ENCODE results near the gene TMIGD1. TPM values are rescaled to one million over a fixed set of nuclear protein-coding genes. Genes with fewer than 3 reads are reported as not detected.

Gene TMIGD1
- total and polyA plus RNA-seq, 8 donors = not detected

DNA sequence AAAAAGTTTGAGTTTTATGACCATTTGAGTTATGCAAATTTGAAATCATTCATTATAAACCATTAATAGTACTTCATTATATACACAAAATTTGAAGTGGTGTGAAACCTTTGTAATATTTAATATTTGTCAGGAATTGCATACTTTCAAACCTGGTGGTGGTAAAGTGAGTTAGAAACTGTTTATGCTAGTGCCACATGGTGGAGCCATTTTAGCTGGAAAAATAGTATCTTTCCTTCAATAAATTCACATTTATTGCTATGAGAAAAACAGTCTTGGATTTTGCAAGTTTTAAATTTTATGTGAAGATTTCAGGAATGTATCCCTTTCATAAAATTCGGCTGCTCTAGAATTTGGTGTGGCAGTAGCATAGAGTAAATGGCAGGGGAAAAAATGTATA lies 34.9 kb downstream of the TMIGD1 start:
- Histone ChIP-seq H3K4me1 (no peaks in the 10 kb centered on the region), H3K9me3 (no peaks in the 10 kb centered on the region), H3K27me3 (no peaks in the 10 kb centered on the region), H3K27ac (no peak overlapping the region), H3K4me3 (no peak overlapping the region), H3K36me3 (no peaks in the 10 kb centered on the region)
- TF ChIP-seq, protein P1, sequence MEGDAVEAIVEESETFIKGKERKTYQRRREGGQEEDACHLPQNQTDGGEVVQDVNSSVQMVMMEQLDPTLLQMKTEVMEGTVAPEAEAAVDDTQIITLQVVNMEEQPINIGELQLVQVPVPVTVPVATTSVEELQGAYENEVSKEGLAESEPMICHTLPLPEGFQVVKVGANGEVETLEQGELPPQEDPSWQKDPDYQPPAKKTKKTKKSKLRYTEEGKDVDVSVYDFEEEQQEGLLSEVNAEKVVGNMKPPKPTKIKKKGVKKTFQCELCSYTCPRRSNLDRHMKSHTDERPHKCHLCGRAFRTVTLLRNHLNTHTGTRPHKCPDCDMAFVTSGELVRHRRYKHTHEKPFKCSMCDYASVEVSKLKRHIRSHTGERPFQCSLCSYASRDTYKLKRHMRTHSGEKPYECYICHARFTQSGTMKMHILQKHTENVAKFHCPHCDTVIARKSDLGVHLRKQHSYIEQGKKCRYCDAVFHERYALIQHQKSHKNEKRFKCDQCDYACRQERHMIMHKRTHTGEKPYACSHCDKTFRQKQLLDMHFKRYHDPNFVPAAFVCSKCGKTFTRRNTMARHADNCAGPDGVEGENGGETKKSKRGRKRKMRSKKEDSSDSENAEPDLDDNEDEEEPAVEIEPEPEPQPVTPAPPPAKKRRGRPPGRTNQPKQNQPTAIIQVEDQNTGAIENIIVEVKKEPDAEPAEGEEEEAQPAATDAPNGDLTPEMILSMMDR (IDR thresholded peaks at IDR 0.05) = no peak
- intact Hi-C loops (cut with DNase I) = no loop called here
- DNase-seq = no peak
- no peak for ATAC-seq

DNA sequence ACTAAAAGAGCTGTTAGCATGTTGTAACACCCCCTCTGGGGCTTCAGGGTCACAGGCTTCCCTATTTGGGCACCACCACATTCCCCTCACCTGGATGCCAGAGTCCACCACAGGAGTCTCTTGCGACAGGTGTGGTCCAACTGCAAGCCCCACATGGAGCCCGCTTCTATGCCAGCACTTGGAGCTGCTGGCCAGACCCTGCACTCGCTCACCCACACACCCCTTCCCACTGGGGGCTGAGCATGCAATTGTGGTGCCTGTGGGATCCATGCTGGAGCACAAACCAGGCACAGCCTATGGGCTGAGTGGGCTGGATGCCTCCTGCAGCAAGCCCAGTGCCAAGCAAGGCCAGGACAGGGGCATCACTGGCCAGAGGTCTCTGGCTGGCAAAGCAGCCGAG lies 36.1 kb downstream of the TMIGD1 start:
- Histone ChIP-seq H3K27ac (no peak overlapping the region), H3K9me3 (no peaks in the 10 kb centered on the region), H3K27me3 (no peaks in the 10 kb centered on the region), H3K4me1 (no peaks in the 10 kb centered on the region), H3K36me3 (no peaks in the 10 kb centered on the region), H3K4me3 (no peak overlapping the region)
- DNase-seq = no peak
- intact Hi-C loops (cut with DNase I) = no loop called here
- TF ChIP-seq, protein P1 (IDR thresholded peaks at IDR 0.05) = no peak
- ATAC-seq = no peak

DNA sequence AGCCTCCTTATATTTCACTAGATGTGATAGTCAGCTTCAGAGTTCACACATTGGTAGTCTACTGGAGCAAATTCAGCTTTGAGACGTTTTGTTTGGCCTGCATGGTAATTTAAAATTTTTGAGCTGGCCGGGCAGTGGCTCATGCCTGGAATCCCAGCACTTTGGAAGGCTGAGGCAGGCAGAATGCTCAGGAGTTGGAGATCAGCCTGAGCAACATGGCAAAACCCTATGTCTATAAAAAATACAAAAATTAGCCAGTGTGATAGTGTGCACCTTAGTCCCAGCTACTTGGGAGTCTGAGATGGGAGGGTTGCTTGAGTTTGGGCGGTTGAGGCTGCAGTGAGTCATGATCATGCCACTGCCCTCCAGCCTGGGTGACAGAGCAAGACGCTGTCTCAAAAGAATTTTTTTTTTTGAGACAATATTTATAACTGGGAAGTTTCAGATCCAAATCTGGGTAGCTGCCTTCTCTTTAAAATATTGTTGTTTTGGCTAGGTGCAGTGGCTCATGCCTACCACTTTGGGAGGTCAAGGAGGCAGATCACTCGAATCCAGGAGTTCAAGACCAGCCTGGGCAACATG lies 37.3 kb downstream of the TMIGD1 start:
- peaks cover 0 to 10% of the 10 kb centered on the region in 2 donors for H3K27me3 ChIP-seq

DNA sequence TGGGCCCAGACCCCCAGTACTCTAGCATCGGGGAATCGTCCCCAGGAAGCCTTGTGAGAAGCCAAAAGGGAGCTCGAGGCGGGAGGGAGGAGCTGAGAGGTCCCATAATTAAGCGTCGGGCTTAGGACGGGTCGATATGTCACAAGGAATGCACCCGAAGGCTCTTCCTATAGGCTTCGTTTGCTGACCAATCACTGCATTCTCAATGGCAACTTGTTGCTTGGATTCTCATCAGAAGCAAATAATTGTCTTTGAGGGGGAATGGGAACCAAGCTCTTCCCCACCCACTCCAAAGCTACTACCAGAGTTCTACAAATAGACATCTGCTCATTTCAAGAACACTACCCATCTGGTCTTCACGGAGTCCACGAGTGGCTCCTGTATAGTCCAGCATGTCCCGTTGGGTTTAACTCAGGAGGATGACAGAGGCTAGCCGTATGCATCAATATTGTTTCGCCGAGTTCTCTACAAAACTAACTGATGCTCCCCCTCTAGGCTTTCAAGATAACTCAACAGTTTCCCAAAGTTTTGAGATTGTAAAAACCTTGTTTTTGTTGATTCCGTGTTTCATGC lies 41.5 kb downstream of the TMIGD1 start:
- TF ChIP-seq, protein P1 (IDR thresholded peaks at IDR 0.05) = no peak
- intact Hi-C loops (cut with DNase I) = no loop called here
- peaks cover 0 to 18% of the 10 kb centered on the region in 2 donors for H3K4me1 ChIP-seq
- H3K27ac ChIP-seq = peak overlapping the region; percentile 78 to 79
- no peaks in the 10 kb centered on the region for H3K9me3 ChIP-seq
- DNase-seq (no peak), ATAC-seq (peak; percentile 5)
- H3K27me3 ChIP-seq = peaks cover 0 to 15% of the 10 kb centered on the region in 2 donors
- peak overlapping the region; percentile 95 to 98 for H3K4me3 ChIP-seq
- peaks cover 0 to 17% of the 10 kb centered on the region in 2 donors for H3K36me3 ChIP-seq

More for the DNA sequence above, 37.3 kb downstream of the TMIGD1 start:
- DNase-seq (no peak), ATAC-seq (no peak)
- H3K4me3 ChIP-seq = no peak overlapping the region
- intact Hi-C loops (cut with DNase I) = no loop called here
- TF ChIP-seq, protein P1 (IDR thresholded peaks at IDR 0.05) = no peak
- H3K27ac ChIP-seq = no peak overlapping the region
- H3K9me3 ChIP-seq = no peaks in the 10 kb centered on the region
- H3K36me3 ChIP-seq = no peaks in the 10 kb centered on the region
- H3K4me1 ChIP-seq = no peaks in the 10 kb centered on the region

DNA sequence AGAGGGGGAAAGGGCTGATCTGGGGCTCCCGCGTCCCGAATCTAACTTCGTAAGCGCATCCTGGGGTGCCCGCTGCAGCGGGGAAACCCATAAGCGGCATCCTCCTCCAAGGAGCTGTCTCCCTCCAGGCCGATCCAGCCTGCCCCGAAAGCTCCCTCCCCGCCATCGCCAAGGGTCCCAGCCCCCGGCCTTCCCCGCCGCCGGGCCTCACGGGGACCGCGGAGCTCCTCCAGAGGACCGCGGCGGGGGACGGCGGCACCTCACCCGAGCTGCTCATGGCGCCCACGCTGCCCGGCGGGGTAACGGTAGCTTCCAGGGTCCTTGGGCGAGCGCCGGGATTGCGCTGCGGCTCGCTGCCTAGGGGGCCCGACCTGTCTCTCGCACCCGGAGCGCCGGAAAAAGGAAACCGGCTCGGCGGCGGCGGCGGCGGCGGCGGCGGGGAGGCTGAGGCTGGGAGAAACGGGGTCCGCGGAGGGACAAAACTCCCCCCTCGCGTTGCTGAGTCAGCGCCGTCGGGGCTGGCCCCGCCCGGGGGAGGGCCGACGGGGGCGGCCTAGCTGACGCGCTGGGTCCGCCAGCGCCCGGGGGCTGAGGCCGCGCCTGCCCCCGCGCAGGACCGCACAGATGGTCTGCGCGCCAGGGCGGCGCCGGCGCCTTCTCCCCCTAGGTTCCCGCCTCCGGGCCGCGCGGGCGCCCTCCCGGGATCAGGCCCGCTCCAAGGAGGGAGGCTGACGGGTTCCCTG lies 42.1 kb downstream of the TMIGD1 start, which contains the start of gene BLMH:
Gene BLMH, minus strand, starts transcription at position 402 of the 743 bp plus-strand sequence. Its CDS starts 125 bp downstream, at position 277.
- intact Hi-C loops (cut with DNase I) = no loop called here
- TF ChIP-seq, protein P1 (IDR thresholded peaks at IDR 0.05) = no peak
- ATAC-seq = peak; percentile 97

More for the DNA sequence above, 42.1 kb downstream of the TMIGD1 start, which contains the start of gene BLMH:
- H3K9me3 ChIP-seq = no peaks in the 10 kb centered on the region
- peak; percentile 78 to 93 (median 84) for DNase-seq
- H3K4me3 ChIP-seq = peak within 1 kb of the TSS; percentile 95 to 98
- H3K27ac ChIP-seq = peak within 1 kb of the TSS; percentile 78 to 79
- peaks cover 0 to 15% of the 10 kb centered on the region in 2 donors for H3K27me3 ChIP-seq
- H3K4me1 ChIP-seq = peaks cover 0 to 18% of the 10 kb centered on the region in 2 donors
- peaks cover 0 to 24% of the 10 kb centered on the region in 2 donors for H3K36me3 ChIP-seq

All from left lung (tissue), 10 donors.